HepG2 (cell line): ENCODE measurements around the gene KCNN2. TPM values are rescaled to one million over a fixed set of nuclear protein-coding genes. Genes with fewer than 3 reads are reported as not detected.

ENCODE experiments used
- ATAC-seq: fragments of 200-7000 bp; cut with Tn5 transposase; 3 replicates; pipeline ENCODE4 v1.9.1; 2020; ENCODE audit warnings: mild to moderate bottlenecking, moderate library complexity
- BruUV-seq: library from RNA; stranded (reverse); fragments of 400-500 nt; replicated peaks from 2 replicates; lab custom pipeline; 2021; lab: Mats Ljungman, UMichigan
- CTCF ChIA-PET: fragments of 300-600 bp; formaldehyde crosslinking; extraction: SDS; loops from one replicate; lab custom pipeline; 2021; ENCODE audit warnings: low total read pairs, inconsistent platforms, low intra/inter-chr PET ratio; lab: Yijun Ruan, JAX
- POLR2A ChIA-PET: fragments of 350-600 bp; sonication (Branson Sonifier 250); formaldehyde crosslinking; loops from one replicate; lab custom pipeline; 2020; ENCODE audit warnings: antibody characterized with exemption, inconsistent platforms; lab: Yijun Ruan, JAX
- DNase-seq: peaks from one replicate; pipeline ENCODE4 v3.0.0-alpha.2; 2015; ENCODE audit warnings: low spot score
- FAIRE-seq: peaks from 3 replicates; lab custom pipeline; 2011; peaks lifted over from hg19 to GRCh38; lab: Jason Lieb, UNC
- H2AFZ ChIP-seq: one replicate; pipeline ENCODE4 v1.6.1; 2011; ENCODE audit warnings: low read length, inconsistent platforms
- H3K27ac ChIP-seq: fragments of 300-600 bp; 3 replicates; pipeline ENCODE4 v1.8.0; 2011; ENCODE audit warnings: mixed run types, mild to moderate bottlenecking, mixed read lengths, low read length, inconsistent platforms; ENCODE audit not compliant: insufficient read depth; ENCODE audit errors: extremely low read length
- H3K27me3 ChIP-seq, 2 experiments: fragments of 200-600 bp in 1 of 2; 2 replicates in 1 of 2; 3 replicates in 1 of 2; pipeline versions ENCODE4 v1.6.0 to v1.8.0; 2011; ENCODE audit warnings: low read length in 2 of 2, mild to moderate bottlenecking in 2 of 2, moderate library complexity in 2 of 2, inconsistent platforms in 1 of 2; ENCODE audit not compliant: insufficient read depth in 2 of 2, control insufficient read depth in 1 of 2
- H3K36me3 ChIP-seq, 2 experiments: fragments of 200-600 bp in 1 of 2; replicated peaks in 1 of 2; 2 replicates in 1 of 2; 3 replicates in 1 of 2; pipeline versions ENCODE4 v1.5.1 to v1.8.0; 2011; ENCODE audit warnings: low read length in 2 of 2, inconsistent platforms in 1 of 2; ENCODE audit not compliant: insufficient read depth in 2 of 2, control insufficient read depth in 1 of 2
- H3K4me1 ChIP-seq: 2 replicates; pipeline ENCODE4 v1.5.1; 2012; ENCODE audit warnings: low read length, inconsistent platforms; ENCODE audit not compliant: insufficient read depth
- H3K4me2 ChIP-seq: 2 replicates; pipeline ENCODE4 v1.6.0; 2011; ENCODE audit warnings: low read depth, low read length, inconsistent platforms
- H3K4me3 ChIP-seq, 3 experiments: fragments of 200-600 bp in 1 of 3; sonication (generic), shearing (Covaris generic) in 1 of 3; replicated peaks in 1 of 3; 2 replicates each; pipeline ENCODE4 v1.5.1; 2011 to 2016; ENCODE audit warnings: low read length in 3 of 3, inconsistent platforms in 2 of 3, low read depth in 2 of 3, mild to moderate bottlenecking in 2 of 3, control low read depth in 1 of 3, mixed read lengths in 1 of 3; ENCODE audit not compliant: insufficient read depth in 1 of 3
- H3K79me2 ChIP-seq: one replicate; pipeline ENCODE4 v1.6.1; 2011; ENCODE audit warnings: low read length, inconsistent platforms; ENCODE audit not compliant: insufficient read depth
- H3K9ac ChIP-seq: 2 replicates; pipeline ENCODE4 v1.6.0; 2011; ENCODE audit warnings: mild to moderate bottlenecking, low read depth, low read length, inconsistent platforms; ENCODE audit not compliant: insufficient read depth
- H3K9me3 ChIP-seq: 2 replicates; pipeline ENCODE4 v1.5.1; 2012; ENCODE audit warnings: mild to moderate bottlenecking, low read length
- H4K20me1 ChIP-seq: 2 replicates; pipeline ENCODE4 v1.6.0; 2011; ENCODE audit warnings: inconsistent platforms, mild to moderate bottlenecking, low read length, moderate library complexity; ENCODE audit not compliant: insufficient read depth
- CREB1 ChIP-seq, 2 experiments: fragments of 450-650 bp in 1 of 2; IDR thresholded peaks; 2 replicates each; pipeline ENCODE4 v1.6.1; 2016 to 2017; ENCODE audit warnings: control low read depth in 1 of 2, mild to moderate bottlenecking in 1 of 2, missing compliant biosample characterization in 1 of 2, missing genetic modification characterization in 1 of 2
- ETV5 ChIP-seq: IDR thresholded peaks from 2 replicates; pipeline ENCODE4 v1.6.1; 2018; ENCODE audit warnings: missing biosample characterization, missing genetic modification reagents, inconsistent platforms, borderline replicate concordance
- GMEB2 ChIP-seq: IDR thresholded peaks from 2 replicates; pipeline ENCODE4 v1.6.1; 2016; ENCODE audit warnings: missing biosample characterization, missing genetic modification reagents, low read depth
- SIX4 ChIP-seq: sonication (generic); formaldehyde crosslinking; IDR thresholded peaks from 2 replicates; pipeline ENCODE4 v1.4.0; 2020; ENCODE audit warnings: missing genetic modification reagents
- SOX13 ChIP-seq, 3 experiments: fragments of 450-650 bp in 1 of 3; sonication (generic) in 1 of 3; formaldehyde crosslinking in 1 of 3; IDR thresholded peaks in 2 of 3; conservative IDR thresholded peaks in 1 of 3; 2 replicates each; pipeline versions ENCODE4 v1.5.0 to v1.6.1; 2016 to 2020; ENCODE audit warnings: antibody characterized with exemption in 1 of 3, mild to moderate bottlenecking in 1 of 3, missing compliant biosample characterization in 1 of 3, missing genetic modification reagents in 1 of 3, moderate library complexity in 1 of 3
- SP5 ChIP-seq: IDR thresholded peaks from 2 replicates; pipeline ENCODE4 v1.6.1; 2016; ENCODE audit warnings: low read depth, borderline replicate concordance
- WGBS: methylation state at CpG from one replicate; pipeline ENCODE4 v1.1.6; 2017; ENCODE audit warnings: low lambda C conversion rate; 5-methylcytosine and 5-hydroxymethylcytosine counted together
- in situ Hi-C: cut with HindIII; loops from 2 replicates; pipeline ENCODE4 v1.10.0; 2017; ENCODE audit warnings: low pct_unique_long_range_greater_than_20kb; ENCODE audit not compliant: extremely low pct_ligation_motif_present
- intact Hi-C: fragments of 100-400 bp; cut with micrococcal nuclease; formaldehyde crosslinking; loops from one replicate; pipeline ENCODE4 v1.10.0; 2022; ENCODE audit not compliant: unreplicated experiment
- polyA plus RNA-seq, 8 experiments: library from polyadenylated mRNA; depleted of rRNA in 3 of 8; stranded (reverse) in 7 of 8; unstranded in 1 of 8; fragments of >200 nt; fragmentation: Illumina TruSeq in 4 of 8; extraction: Trizol in 4 of 8; gene quantifications; 2 replicates each; pipeline versions ENCODE4 v1.2.1 to v1.2.3, GENCODE V29; 2011 to 2016; ENCODE audit warnings: low read depth in 4 of 8, missing spikeins in 1 of 8, mixed read lengths in 1 of 8; ENCODE audit not compliant: insufficient read depth in 1 of 8
- total RNA-seq, 5 experiments: library from RNA; depleted of rRNA; stranded (reverse); fragments of >200 nt; fragmentation: Illumina TruSeq; extraction: Trizol; gene quantifications; 2 replicates each; pipeline ENCODE4 v1.2.3, GENCODE V29; 2016; ENCODE audit warnings: low read depth in 1 of 5

Gene KCNN2
- total and polyA plus RNA-seq, 2 of the 13 experiments (the other 11 are each of a cell fraction or from before 2014, with no cell fraction given) = not detected

DNA sequence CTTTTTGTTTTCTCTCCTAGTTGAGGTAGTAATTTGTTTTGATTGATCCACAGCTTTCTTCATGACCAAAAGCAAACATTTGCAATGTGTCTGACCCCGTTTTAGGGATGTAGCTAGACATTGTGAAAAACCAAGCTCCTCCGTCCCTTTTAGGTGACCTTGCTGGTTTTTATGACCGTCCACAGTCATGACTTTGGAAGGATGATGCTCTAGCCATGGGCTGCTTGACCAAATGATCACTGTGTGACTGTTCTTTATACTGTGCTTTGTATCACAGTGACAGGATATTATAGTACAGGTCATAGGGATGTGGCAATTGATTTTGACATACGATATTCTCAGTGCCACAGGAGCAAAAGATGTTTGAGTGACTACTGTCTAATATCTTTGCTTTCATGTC is 54.4 kb downstream of the KCNN2 start:
- in situ Hi-C loops = no loop called here
- Histone ChIP-seq H3K4me1 (no peaks in the 10 kb centered on the region), H3K9me3 (no peaks in the 10 kb centered on the region), H3K27me3 (no peaks in the 10 kb centered on the region; a peak in 1 of 5 replicates), H3K79me2 (no peaks in the 10 kb centered on the region), H3K36me3 (no peaks in the 10 kb centered on the region), H3K4me3 (no peak overlapping the region), H2AFZ (no peak overlapping the region), H4K20me1 (no peaks in the 10 kb centered on the region), H3K9ac (no peak overlapping the region), H3K27ac (no peak overlapping the region), H3K4me2 (no peak overlapping the region)
- WGBS = 4% methylated on average over 4 of the region's 4 CpGs
- FAIRE-seq (no peak), DNase-seq (no peak), ATAC-seq (no peak)
- intact Hi-C loops = no loop called here
- CTCF ChIA-PET = no interaction called here
- no TSS peak for BruUV-seq
- no peak for TF ChIP-seq ETV5 (CRISPR knock-in tag)
- no peak for TF ChIP-seq SP5 (CRISPR knock-in tag)
- TF ChIP-seq GMEB2 = no peak
- POLR2A ChIA-PET = no interaction called here

GRCh38 chr5:114417519-114417918 is 55.6 kb downstream of the KCNN2 start:
- Histone ChIP-seq H4K20me1 (no peaks in the 10 kb centered on the region), H3K4me2 (no peak overlapping the region)
- no TSS peak for BruUV-seq
- ATAC-seq = no peak
- TF ChIP-seq CREB1 (IDR thresholded peaks at IDR 0.05) = peak; percentile 68
- no peak for TF ChIP-seq CREB1 (CRISPR knock-in tag; IDR thresholded peaks at IDR 0.05)
- no peak for TF ChIP-seq SIX4
- TF ChIP-seq SOX13 (IDR thresholded peaks at IDR 0.05) = no peak
- TF ChIP-seq SOX13 (CRISPR knock-in tag; conservative IDR thresholded peaks at IDR 0.05 in 1 of 2, IDR thresholded peaks at IDR 0.05 in 1 of 2) = no peak
- TF ChIP-seq, all 625 proteins: peak for 1
- intact Hi-C loops = no loop called here
- CTCF ChIA-PET = no interaction called here
- in situ Hi-C loops = no loop called here
- Histone ChIP-seq H3K36me3 (no peaks in the 10 kb centered on the region), H3K4me1 (no peaks in the 10 kb centered on the region), H3K9me3 (no peaks in the 10 kb centered on the region), H2AFZ (no peak overlapping the region), H3K27me3 (no peaks in the 10 kb centered on the region; a peak in 1 of 5 replicates), H3K79me2 (no peaks in the 10 kb centered on the region), H3K9ac (no peak overlapping the region), H3K4me3 (no peak overlapping the region), H3K27ac (no peak overlapping the region)
- no peak for DNase-seq
- WGBS = 2% methylated on average over 2 of the region's 2 CpGs
- FAIRE-seq = no peak
- POLR2A ChIA-PET = no interaction called here
